GM03348 (cell line): ENCODE measurements around the gene LRCH3.
"Not testable (repeated sequence)": the region's sequence is repeated elsewhere in the genome, so short reads cannot be mapped to it uniquely, and the experiment has no call there.

Experiments
- DNase-seq: peaks from one replicate; pipeline ENCODE4 v3.0.0; 2012; ENCODE audit warnings: low spot score

The LRCH3 gene

GRCh38 chr3:197883541-197883940, 92.5 kb downstream of the LRCH3 start:
- DNase-seq: no peak

GRCh38 chr3:197884330-197884729, 93.3 kb downstream of the LRCH3 start:
- DNase-seq: not testable (repeated sequence)

GRCh38 chr3:197886052-197886451, 95.0 kb downstream of the LRCH3 start:
- not testable (repeated sequence) for DNase-seq

- not testable (repeated sequence) for DNase-seq
Measured at GRCh38 chr3:197887430-197888053, 96.5 kb downstream of the LRCH3 start.

GRCh38 chr3:197888511-197888910, 97.5 kb downstream of the LRCH3 start:
- no peak for DNase-seq

- DNase-seq: no peak
Measured at GRCh38 chr3:197889204-197889930, 98.3 kb downstream of the LRCH3 start.

- no peak for DNase-seq
Measured at GRCh38 chr3:197890693-197891092, 99.6 kb downstream of the LRCH3 start.

- no peak for DNase-seq
Measured at GRCh38 chr3:197892162-197892561, 101.1 kb downstream of the LRCH3 start.

- DNase-seq: no peak
Measured at GRCh38 chr3:197896421-197896820, 105.4 kb downstream of the LRCH3 start.

GRCh38 chr3:197899833-197900478, 108.9 kb downstream of the LRCH3 start:
- no peak for DNase-seq

GRCh38 chr3:197901626-197902025, 110.6 kb downstream of the LRCH3 start:
- DNase-seq: no peak

GRCh38 chr3:197906023-197906849, 115.2 kb downstream of the LRCH3 start:
- DNase-seq: peak; percentile 92

- no peak for DNase-seq
Measured at GRCh38 chr3:197906850-197907187, 115.8 kb downstream of the LRCH3 start.

GRCh38 chr3:197907196-197907595, 116.1 kb downstream of the LRCH3 start:
- DNase-seq: no peak

- DNase-seq: not testable (repeated sequence)
Measured at GRCh38 chr3:197908550-197908949, 117.5 kb downstream of the LRCH3 start.

- DNase-seq: no peak
Measured at GRCh38 chr3:197908957-197909701, 118.1 kb downstream of the LRCH3 start.

- DNase-seq: no peak
Measured at GRCh38 chr3:197912741-197913476, 121.9 kb downstream of the LRCH3 start.

GRCh38 chr3:197913641-197914380, 122.8 kb downstream of the LRCH3 start:
- DNase-seq: no peak

GRCh38 chr3:197921429-197922275, 130.6 kb downstream of the LRCH3 start:
- not testable (repeated sequence) for DNase-seq
